Thyroid gland (tissue), 4 donors: Measurements from ENCODE around the gene WASF3.

Source experiments
- POLR2A ChIP-seq, 2 donors: fragments of 450-650 bp; IDR thresholded peaks; one replicate each; pipeline ENCODE4 v1.6.1; 2017; ENCODE audit warnings: antibody characterized with exemption in 2 of 2, mild to moderate bottlenecking in 2 of 2, moderate library complexity in 1 of 2
- TF ChIP-seq, protein P1 (sequence below), 6 experiments: fragments of 200-600 bp in 3 of 6; fragments of 450-650 bp in 3 of 6; sonication (generic) in 3 of 6; IDR thresholded peaks; one replicate each; pipeline ENCODE4 v1.5.1; 2016 to 2019; ENCODE audit warnings: antibody characterized with exemption in 6 of 6, mild to moderate bottlenecking in 2 of 6, inconsistent platforms in 1 of 6, moderate library complexity in 1 of 6

DNA sequence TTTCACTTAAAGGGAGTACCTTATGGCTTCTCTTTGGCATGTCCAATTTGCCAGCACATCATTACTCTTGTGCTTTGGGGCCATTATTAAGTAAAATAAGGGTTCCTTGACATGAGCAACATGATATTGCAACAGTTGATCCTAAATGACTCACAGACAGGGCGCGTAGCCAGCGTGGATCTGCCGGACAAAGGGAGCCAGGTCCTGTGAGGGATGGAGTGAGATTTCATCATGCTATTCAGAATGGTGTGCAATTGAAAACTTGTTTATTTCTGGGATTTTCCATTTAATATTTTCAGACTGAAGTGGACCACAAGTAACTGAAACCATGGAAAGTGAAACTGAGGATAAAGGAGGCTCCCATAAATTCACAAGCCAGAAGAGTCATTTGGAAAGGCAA, 48.6 kb upstream of the WASF3 start:
- TF ChIP-seq, protein P1, sequence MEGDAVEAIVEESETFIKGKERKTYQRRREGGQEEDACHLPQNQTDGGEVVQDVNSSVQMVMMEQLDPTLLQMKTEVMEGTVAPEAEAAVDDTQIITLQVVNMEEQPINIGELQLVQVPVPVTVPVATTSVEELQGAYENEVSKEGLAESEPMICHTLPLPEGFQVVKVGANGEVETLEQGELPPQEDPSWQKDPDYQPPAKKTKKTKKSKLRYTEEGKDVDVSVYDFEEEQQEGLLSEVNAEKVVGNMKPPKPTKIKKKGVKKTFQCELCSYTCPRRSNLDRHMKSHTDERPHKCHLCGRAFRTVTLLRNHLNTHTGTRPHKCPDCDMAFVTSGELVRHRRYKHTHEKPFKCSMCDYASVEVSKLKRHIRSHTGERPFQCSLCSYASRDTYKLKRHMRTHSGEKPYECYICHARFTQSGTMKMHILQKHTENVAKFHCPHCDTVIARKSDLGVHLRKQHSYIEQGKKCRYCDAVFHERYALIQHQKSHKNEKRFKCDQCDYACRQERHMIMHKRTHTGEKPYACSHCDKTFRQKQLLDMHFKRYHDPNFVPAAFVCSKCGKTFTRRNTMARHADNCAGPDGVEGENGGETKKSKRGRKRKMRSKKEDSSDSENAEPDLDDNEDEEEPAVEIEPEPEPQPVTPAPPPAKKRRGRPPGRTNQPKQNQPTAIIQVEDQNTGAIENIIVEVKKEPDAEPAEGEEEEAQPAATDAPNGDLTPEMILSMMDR (IDR thresholded peaks at IDR 0.05) = no peak
- no peak for TF ChIP-seq POLR2A (IDR thresholded peaks at IDR 0.05)
